Neural cell (in vitro differentiated cells): ENCODE results near the gene CTRB1. TPM values are rescaled to one million over a fixed set of nuclear protein-coding genes. Genes with fewer than 3 reads are reported as not detected.

Source experiments
- H2AFZ ChIP-seq: fragments of 200-600, 300-800 bp; sonication (generic), shearing (Covaris generic); 2 replicates; pipeline ENCODE4 v1.6.0; 2014; ENCODE audit warnings: low read depth, mild to moderate bottlenecking, antibody characterized with exemption, low read length, moderate library complexity
- H3F3A ChIP-seq: fragments of 200-600 bp; shearing (Covaris generic); 2 replicates; pipeline ENCODE4 v1.6.1; 2016; ENCODE audit warnings: mild to moderate bottlenecking, moderate library complexity, mixed read lengths, antibody characterized with exemption, low read length; ENCODE audit not compliant: insufficient read depth, poor library complexity, severe bottlenecking
- H3K27ac ChIP-seq: fragments of 200-600, 300-800 bp; sonication (generic), shearing (Covaris generic); 2 replicates; pipeline ENCODE4 v1.5.1; 2014; ENCODE audit warnings: mild to moderate bottlenecking, low read length, moderate library complexity
- H3K27me3 ChIP-seq: fragments of 300-800, 200-600 bp; sonication (generic), shearing (Covaris generic); 2 replicates; pipeline ENCODE4 v1.6.0; 2014; ENCODE audit warnings: mild to moderate bottlenecking, low read depth, low read length, moderate library complexity; ENCODE audit not compliant: insufficient read depth
- H3K36me3 ChIP-seq: fragments of 300-800, 200-600 bp; sonication (generic), shearing (Covaris generic); 2 replicates; pipeline ENCODE4 v1.5.1; 2014; ENCODE audit warnings: mild to moderate bottlenecking, antibody characterized with exemption, low read length, moderate library complexity; ENCODE audit not compliant: insufficient read depth
- H3K4me2 ChIP-seq: fragments of 300-800, 200-600 bp; sonication (generic), shearing (Covaris generic); 2 replicates; pipeline ENCODE4 v1.6.0; 2014; ENCODE audit warnings: mild to moderate bottlenecking, low read length
- H3K4me3 ChIP-seq: fragments of 300-800, 200-600 bp; sonication (generic), shearing (Covaris generic); 2 replicates; pipeline ENCODE4 v1.5.1; 2014; ENCODE audit warnings: mild to moderate bottlenecking, low read length, moderate library complexity
- H3K79me2 ChIP-seq: fragments of 200-600 bp; shearing (Covaris generic); replicated peaks from 2 replicates; pipeline ENCODE4 v1.6.0; 2014; ENCODE audit warnings: mild to moderate bottlenecking, low read length, moderate library complexity; ENCODE audit not compliant: insufficient read depth
- H3K9ac ChIP-seq: fragments of 300-800, 200-600 bp; sonication (generic), shearing (Covaris generic); 2 replicates; pipeline ENCODE4 v1.6.1; 2016; ENCODE audit warnings: mild to moderate bottlenecking, low read length, mixed read lengths
- H3K9me2 ChIP-seq: fragments of 200-600 bp; shearing (Covaris generic); 2 replicates; pipeline ENCODE4 v1.6.1; 2016; ENCODE audit warnings: mild to moderate bottlenecking, low read length, mixed read lengths; ENCODE audit not compliant: insufficient read depth
- H3K9me3 ChIP-seq: fragments of 200-600, 300-800 bp; sonication (generic), shearing (Covaris generic); 2 replicates; pipeline ENCODE4 v1.6.1; 2016; ENCODE audit warnings: mild to moderate bottlenecking, mixed run types, low read length, moderate library complexity, mixed read lengths
- H4K20me1 ChIP-seq: fragments of 200-600 bp; shearing (Covaris generic); 2 replicates; pipeline ENCODE4 v1.6.1; 2016; ENCODE audit warnings: mild to moderate bottlenecking, mixed run types; ENCODE audit not compliant: insufficient read depth
- CTCF ChIP-seq: fragments of 450-650 bp; IDR thresholded peaks from 2 replicates; pipeline ENCODE4 v1.5.1; 2014; ENCODE audit warnings: antibody characterized with exemption, mild to moderate bottlenecking, moderate library complexity; ENCODE audit not compliant: poor library complexity, severe bottlenecking
- EP300 ChIP-seq: fragments of 450-650 bp; conservative IDR thresholded peaks from 2 replicates; pipeline ENCODE4 v1.6.1; 2014; ENCODE audit warnings: antibody characterized with exemption, mild to moderate bottlenecking, moderate library complexity; ENCODE audit not compliant: poor library complexity, severe bottlenecking
- EZH2 ChIP-seq: fragments of 200-600, 300-800 bp; shearing (Covaris generic), sonication (generic); IDR thresholded peaks from 2 replicates; pipeline ENCODE4 v1.6.1; 2014; ENCODE audit warnings: antibody characterized with exemption, low read length, borderline replicate concordance, mild to moderate bottlenecking; ENCODE audit not compliant: insufficient read depth, poor library complexity, severe bottlenecking
- MXI1 ChIP-seq: fragments of 450-650 bp; conservative IDR thresholded peaks from 2 replicates; pipeline ENCODE4 v1.6.1; 2014; ENCODE audit warnings: antibody characterized with exemption, mild to moderate bottlenecking; ENCODE audit not compliant: poor library complexity, severe bottlenecking
- POLR2AphosphoS5 ChIP-seq: IDR thresholded peaks from 2 replicates; pipeline ENCODE4 v1.6.1; 2012
- RAD21 ChIP-seq: fragments of 450-650 bp; conservative IDR thresholded peaks from 2 replicates; pipeline ENCODE4 v1.6.1; 2014; ENCODE audit warnings: antibody characterized with exemption, mild to moderate bottlenecking, moderate library complexity
- SMC3 ChIP-seq: fragments of 450-650 bp; conservative IDR thresholded peaks from 2 replicates; pipeline ENCODE4 v1.6.1; 2014; ENCODE audit warnings: antibody characterized with exemption, mild to moderate bottlenecking, moderate library complexity; ENCODE audit not compliant: poor library complexity
- TAF1 ChIP-seq: IDR thresholded peaks from 2 replicates; pipeline ENCODE4 v1.6.1; 2012; ENCODE audit warnings: low read depth
- polyA minus RNA-seq: library from RNA; depleted of rRNA, polyadenylated mRNA; stranded (reverse); fragments of >200 nt; gene quantifications from 2 replicates; pipeline ENCODE4 v1.2.3, GENCODE V29; 2014
- polyA plus RNA-seq: library from polyadenylated mRNA; depleted of rRNA; stranded (reverse); fragments of >200 nt; gene quantifications from 2 replicates; pipeline ENCODE4 v1.2.3, GENCODE V29; 2014
- TF ChIP-seq, protein P1 (sequence below): IDR thresholded peaks from 2 replicates; pipeline ENCODE4 v1.6.1; 2012; ENCODE audit warnings: borderline replicate concordance

Gene CTRB1
- polyA plus RNA-seq (1.2 TPM in 1 of 2 replicates, not detected in the other), polyA minus RNA-seq (not detected in 2 replicates)

DNA sequence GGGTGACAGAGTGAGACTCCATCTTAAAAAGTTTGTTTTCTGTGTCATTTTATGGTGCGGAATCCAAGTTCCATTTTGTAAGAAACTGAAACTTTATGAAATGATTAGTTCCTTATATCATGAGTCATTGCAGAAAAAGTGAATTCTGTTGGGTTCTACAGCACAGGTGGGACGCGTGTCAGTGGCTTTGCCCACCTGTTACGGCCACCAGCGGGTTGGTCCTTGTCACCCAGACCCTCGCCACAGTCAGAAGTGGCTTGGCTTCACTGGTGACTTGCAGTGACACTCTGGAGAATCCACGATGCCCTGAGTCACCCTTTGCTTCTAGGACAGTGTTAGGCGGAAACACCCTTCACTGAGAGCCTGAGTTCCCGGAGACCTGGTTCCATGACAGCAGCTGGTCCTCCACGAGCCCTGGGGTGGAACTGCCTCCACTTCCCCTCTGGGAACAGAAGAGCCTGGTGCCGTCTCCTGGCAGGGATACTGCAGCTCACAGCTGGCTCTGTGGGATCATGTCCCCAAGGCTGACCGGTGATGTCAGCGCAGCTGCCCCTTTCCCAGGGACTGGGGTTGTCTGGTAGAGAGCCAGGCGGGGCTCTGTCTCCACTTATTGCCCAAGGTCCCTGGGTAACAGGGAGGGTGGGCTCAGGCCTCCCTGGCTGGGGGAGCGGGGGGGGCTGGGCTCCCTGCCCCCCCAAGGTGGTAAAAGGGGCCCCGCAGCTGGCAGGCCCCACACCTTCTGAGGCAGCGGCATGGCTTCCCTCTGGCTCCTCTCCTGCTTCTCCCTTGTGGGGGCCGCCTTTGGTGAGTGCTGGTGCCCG, at the start of gene CTRB1:
Gene CTRB1, plus strand, starts transcription at position 733 of the 821 bp plus-strand sequence. Its CDS starts 20 bp downstream, at position 753.
- no peak within 1 kb of the TSS for H3K9ac ChIP-seq
- no peaks in the 10 kb centered on the region for H3K9me3 ChIP-seq
- H3K36me3 ChIP-seq: no peaks in the 10 kb centered on the region
- no peaks in the 10 kb centered on the region for H3K79me2 ChIP-seq
- no peak within 1 kb of the TSS for H2AFZ ChIP-seq
- H3F3A ChIP-seq: no peaks in the 10 kb centered on the region
- H4K20me1 ChIP-seq: no peaks in the 10 kb centered on the region
- H3K27me3 ChIP-seq: no peaks in the 10 kb centered on the region
- H3K27ac ChIP-seq: no peak within 1 kb of the TSS
- no peak within 1 kb of the TSS for H3K4me3 ChIP-seq
- no peaks in the 10 kb centered on the region for H3K9me2 ChIP-seq
- no peak for TF ChIP-seq SMC3
- TF ChIP-seq, protein P1, sequence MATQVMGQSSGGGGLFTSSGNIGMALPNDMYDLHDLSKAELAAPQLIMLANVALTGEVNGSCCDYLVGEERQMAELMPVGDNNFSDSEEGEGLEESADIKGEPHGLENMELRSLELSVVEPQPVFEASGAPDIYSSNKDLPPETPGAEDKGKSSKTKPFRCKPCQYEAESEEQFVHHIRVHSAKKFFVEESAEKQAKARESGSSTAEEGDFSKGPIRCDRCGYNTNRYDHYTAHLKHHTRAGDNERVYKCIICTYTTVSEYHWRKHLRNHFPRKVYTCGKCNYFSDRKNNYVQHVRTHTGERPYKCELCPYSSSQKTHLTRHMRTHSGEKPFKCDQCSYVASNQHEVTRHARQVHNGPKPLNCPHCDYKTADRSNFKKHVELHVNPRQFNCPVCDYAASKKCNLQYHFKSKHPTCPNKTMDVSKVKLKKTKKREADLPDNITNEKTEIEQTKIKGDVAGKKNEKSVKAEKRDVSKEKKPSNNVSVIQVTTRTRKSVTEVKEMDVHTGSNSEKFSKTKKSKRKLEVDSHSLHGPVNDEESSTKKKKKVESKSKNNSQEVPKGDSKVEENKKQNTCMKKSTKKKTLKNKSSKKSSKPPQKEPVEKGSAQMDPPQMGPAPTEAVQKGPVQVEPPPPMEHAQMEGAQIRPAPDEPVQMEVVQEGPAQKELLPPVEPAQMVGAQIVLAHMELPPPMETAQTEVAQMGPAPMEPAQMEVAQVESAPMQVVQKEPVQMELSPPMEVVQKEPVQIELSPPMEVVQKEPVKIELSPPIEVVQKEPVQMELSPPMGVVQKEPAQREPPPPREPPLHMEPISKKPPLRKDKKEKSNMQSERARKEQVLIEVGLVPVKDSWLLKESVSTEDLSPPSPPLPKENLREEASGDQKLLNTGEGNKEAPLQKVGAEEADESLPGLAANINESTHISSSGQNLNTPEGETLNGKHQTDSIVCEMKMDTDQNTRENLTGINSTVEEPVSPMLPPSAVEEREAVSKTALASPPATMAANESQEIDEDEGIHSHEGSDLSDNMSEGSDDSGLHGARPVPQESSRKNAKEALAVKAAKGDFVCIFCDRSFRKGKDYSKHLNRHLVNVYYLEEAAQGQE: no peak
- TF ChIP-seq MXI1: no peak
- no peak for TF ChIP-seq POLR2AphosphoS5
- no peak for TF ChIP-seq EZH2
- TF ChIP-seq RAD21: no peak
- no peak for TF ChIP-seq TAF1
- TF ChIP-seq CTCF: no peak
- no peak for TF ChIP-seq EP300
- H3K4me2 ChIP-seq: no peak within 1 kb of the TSS

- Histone ChIP-seq H3K9me3 (peaks cover 35% of the 10 kb centered on the region), H4K20me1 (no peaks in the 10 kb centered on the region), H3K4me2 (no peak overlapping the region), H3K9me2 (no peaks in the 10 kb centered on the region), H3K79me2 (no peaks in the 10 kb centered on the region), H3K4me3 (no peak overlapping the region), H3K36me3 (peaks cover 61% of the 10 kb centered on the region), H3F3A (no peaks in the 10 kb centered on the region), H3K27me3 (no peaks in the 10 kb centered on the region), H3K27ac (no peak overlapping the region), H2AFZ (no peak overlapping the region), H3K9ac (no peak overlapping the region)
- TF ChIP-seq, protein P1: no peak
- no peak for TF ChIP-seq POLR2AphosphoS5
- no peak for TF ChIP-seq EP300
- TF ChIP-seq TAF1: no peak
- TF ChIP-seq EZH2: no peak
- no peak for TF ChIP-seq SMC3
- TF ChIP-seq RAD21: no peak
- no peak for TF ChIP-seq MXI1
- no peak for TF ChIP-seq CTCF
Observed at GRCh38 chr16:75169899-75170405, 48.8 kb upstream of the CTRB1 start.
